ENCODE results near the gene OSBP2.

OSBP2 gene

DNA sequence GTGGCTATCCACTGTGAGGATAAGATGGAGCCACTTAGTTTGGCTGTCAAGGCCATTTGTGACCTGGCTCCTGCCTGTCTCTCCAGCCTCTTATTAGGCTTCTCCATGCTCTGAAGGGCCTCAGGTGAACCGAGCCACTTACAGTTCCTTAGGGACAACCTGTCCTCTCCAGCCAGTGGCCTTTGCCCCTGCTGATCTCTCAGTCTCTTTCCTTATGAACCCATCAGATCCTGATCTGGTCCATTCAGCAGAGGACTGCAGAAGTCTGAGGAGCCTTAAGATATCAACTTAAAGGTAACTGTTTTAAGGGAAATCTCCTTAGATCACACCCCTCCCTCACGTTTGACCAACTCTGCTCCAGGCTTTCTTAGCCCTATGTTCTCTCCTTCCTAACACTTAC is 29.4 kb upstream of the OSBP2 start:
- Histone ChIP-seq H4K8ac (ENCODE audit: low read depth, low read length) (no peak overlapping the region), H3K4ac (ENCODE audit: low read length) (no peak overlapping the region)
- WGBS, 2 donors (ENCODE audit: extremely low coverage in 2 of 2, insufficient read length in 2 of 2, insufficient replicate concordance in 1 of 2) = no CpG with 5 or more reads among the region's 2 CpGs

DNA sequence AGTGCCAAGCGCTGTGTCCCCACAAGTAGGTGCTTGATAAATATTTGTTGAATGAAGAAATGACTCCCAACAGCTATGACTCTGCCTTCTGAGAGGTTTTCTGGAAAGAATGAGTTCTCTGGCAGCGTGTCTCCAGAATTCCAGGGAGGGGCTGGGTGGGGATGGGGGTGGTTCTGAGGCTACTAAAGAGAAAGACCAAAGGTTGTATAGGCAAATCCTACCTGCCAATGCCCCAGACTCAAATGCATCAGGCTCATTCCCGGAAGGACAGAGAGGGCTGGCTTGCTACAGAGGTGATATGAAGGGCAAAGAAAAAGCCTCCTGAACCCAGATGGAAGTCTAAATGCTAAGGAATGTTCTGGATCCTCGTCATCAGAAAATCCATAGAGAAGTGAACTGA is 28.9 kb upstream of the OSBP2 start:
- Histone ChIP-seq H4K91ac (ENCODE audit: low read depth, low read length, poor library complexity) (no peak overlapping the region), H3K27ac (replicated peaks; ENCODE audit: low read length) (no peak overlapping the region), H3K4me3 (ENCODE audit: low read length in 2 of 2) (no peak overlapping the region), H2AFZ (ENCODE audit: low read length) (no peak overlapping the region), H3K9me3 (replicated peaks in 1 of 2; ENCODE audit: control insufficient read depth in 2 of 2, insufficient read depth in 1 of 2, low read depth in 1 of 2, low read length in 2 of 2) (no peaks in the 10 kb centered on the region), H3K18ac (ENCODE audit: low read length) (no peak overlapping the region), H3K27me3 (ENCODE audit: control insufficient read depth in 3 of 3, insufficient read depth in 3 of 3, low read depth in 1 of 3, low read length in 3 of 3) (peaks cover 0 to 32% (median 8%) of the 10 kb centered on the region in 3 experiments), H2AK5ac (ENCODE audit: low read depth, low read length) (no peak overlapping the region), H3K79me1 (ENCODE audit: low read depth, low read length) (no peaks in the 10 kb centered on the region), H4K8ac (ENCODE audit: low read depth, low read length) (no peak overlapping the region), H3K9ac (ENCODE audit: low read depth, low read length, poor library complexity) (no peak overlapping the region), H3K36me3 (replicated peaks in 1 of 2; ENCODE audit: control insufficient read depth in 2 of 2, insufficient read depth in 2 of 2, low read length in 2 of 2) (no peaks in the 10 kb centered on the region), H3K4me2 (ENCODE audit: insufficient read depth, low read length, poor library complexity, severe bottlenecking) (no peak overlapping the region), H3K23ac (ENCODE audit: low read depth, low read length, poor library complexity) (no peak overlapping the region), H2BK120ac (ENCODE audit: low read depth, low read length) (no peak overlapping the region), H3K4ac (ENCODE audit: low read length) (no peak overlapping the region), H3K14ac (ENCODE audit: low read length) (no peak overlapping the region), H2BK12ac (ENCODE audit: low read length) (no peak overlapping the region), H2BK5ac (ENCODE audit: low read length) (no peak overlapping the region), H3K4me1 (ENCODE audit: control insufficient read depth in 2 of 2, insufficient read depth in 1 of 2, low read depth in 1 of 2, low read length in 2 of 2) (peaks cover 6 to 13% of the 10 kb centered on the region in 2 donors), H2BK15ac (ENCODE audit: low read length) (no peak overlapping the region)
- WGBS, 2 donors (ENCODE audit: extremely low coverage in 2 of 2, insufficient read length in 2 of 2, insufficient replicate concordance in 1 of 2) = no CpG with 5 or more reads among the region's 4 CpGs
- DNase-seq (ENCODE audit: low spot score) = no peak

More for the DNA sequence above, 29.4 kb upstream of the OSBP2 start:
- Histone ChIP-seq H3K23ac (ENCODE audit: low read depth, low read length, poor library complexity) (no peak overlapping the region), H3K4me1 (ENCODE audit: control insufficient read depth in 2 of 2, insufficient read depth in 1 of 2, low read depth in 1 of 2, low read length in 2 of 2) (peaks cover 6 to 13% of the 10 kb centered on the region in 2 donors), H3K79me1 (ENCODE audit: low read depth, low read length) (no peaks in the 10 kb centered on the region), H3K4me2 (ENCODE audit: insufficient read depth, low read length, poor library complexity, severe bottlenecking) (no peak overlapping the region), H3K4me3 (ENCODE audit: low read length in 2 of 2) (no peak overlapping the region), H2BK5ac (ENCODE audit: low read length) (no peak overlapping the region), H3K9ac (ENCODE audit: low read depth, low read length, poor library complexity) (no peak overlapping the region), H3K27ac (replicated peaks; ENCODE audit: low read length) (no peak overlapping the region), H3K14ac (ENCODE audit: low read length) (no peak overlapping the region), H2BK120ac (ENCODE audit: low read depth, low read length) (no peak overlapping the region), H2AK5ac (ENCODE audit: low read depth, low read length) (no peak overlapping the region), H4K91ac (ENCODE audit: low read depth, low read length, poor library complexity) (no peak overlapping the region), H2AFZ (ENCODE audit: low read length) (no peak overlapping the region), H2BK15ac (ENCODE audit: low read length) (no peak overlapping the region), H3K36me3 (replicated peaks in 1 of 2; ENCODE audit: control insufficient read depth in 2 of 2, insufficient read depth in 2 of 2, low read length in 2 of 2) (no peaks in the 10 kb centered on the region), H3K9me3 (replicated peaks in 1 of 2; ENCODE audit: control insufficient read depth in 2 of 2, insufficient read depth in 1 of 2, low read depth in 1 of 2, low read length in 2 of 2) (no peaks in the 10 kb centered on the region), H2BK12ac (ENCODE audit: low read length) (no peak overlapping the region), H3K27me3 (ENCODE audit: control insufficient read depth in 3 of 3, insufficient read depth in 3 of 3, low read depth in 1 of 3, low read length in 3 of 3) (peaks cover 0 to 30% (median 8%) of the 10 kb centered on the region in 3 experiments), H3K18ac (ENCODE audit: low read length) (no peak overlapping the region)
- no peak for DNase-seq (ENCODE audit: low spot score)

DNA sequence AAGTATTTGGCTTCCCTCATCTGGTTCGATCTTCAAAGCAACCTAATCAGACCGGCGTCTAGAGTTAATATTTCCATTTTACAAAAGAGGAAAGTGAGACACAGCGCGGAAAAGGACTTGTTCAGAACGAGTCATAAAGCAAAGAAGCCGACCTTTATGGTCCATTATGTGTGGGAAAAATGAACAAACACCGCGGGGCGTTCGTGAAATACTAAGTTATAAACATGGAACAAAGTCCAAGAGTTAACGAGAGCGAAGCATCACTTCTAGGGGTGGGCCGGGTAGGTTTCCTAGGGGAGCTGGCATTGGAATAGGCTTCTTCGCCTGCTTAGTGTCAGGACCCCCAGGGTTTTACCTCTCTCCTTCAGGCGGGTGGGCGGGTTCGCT is 27.6 kb upstream of the OSBP2 start:
- H3K79me1 ChIP-seq (ENCODE audit: low read depth, low read length) = no peaks in the 10 kb centered on the region
- no peak overlapping the region for H3K4ac ChIP-seq (ENCODE audit: low read length)
- H3K14ac ChIP-seq (ENCODE audit: low read length) = no peak overlapping the region
- no peak overlapping the region for H2BK120ac ChIP-seq (ENCODE audit: low read depth, low read length)
- no peak overlapping the region for H3K23ac ChIP-seq (ENCODE audit: low read depth, low read length, poor library complexity)
- no peak overlapping the region for H2BK5ac ChIP-seq (ENCODE audit: low read length)
- no peak overlapping the region for H3K9ac ChIP-seq (ENCODE audit: low read depth, low read length, poor library complexity)
- H3K4me3 ChIP-seq (ENCODE audit: low read length in 2 of 2) = peak overlapping the region; percentile 77
- peak overlapping the region; percentile 92 for H3K4me2 ChIP-seq (ENCODE audit: insufficient read depth, low read length, poor library complexity, severe bottlenecking)
- H3K4me1 ChIP-seq (ENCODE audit: control insufficient read depth in 2 of 2, insufficient read depth in 1 of 2, low read depth in 1 of 2, low read length in 2 of 2) = peaks cover 6 to 13% of the 10 kb centered on the region in 2 donors
- no peak overlapping the region for H2BK12ac ChIP-seq (ENCODE audit: low read length)
- no CpG with 5 or more reads among the region's 18 CpGs for WGBS, 2 donors (ENCODE audit: extremely low coverage in 2 of 2, insufficient read length in 2 of 2, insufficient replicate concordance in 1 of 2)
- H3K18ac ChIP-seq (ENCODE audit: low read length) = peak overlapping the region; percentile 50
- H2AFZ ChIP-seq (ENCODE audit: low read length) = peak overlapping the region; percentile 100
- no peak overlapping the region for H4K91ac ChIP-seq (ENCODE audit: low read depth, low read length, poor library complexity)
- no peak overlapping the region for H2AK5ac ChIP-seq (ENCODE audit: low read depth, low read length)
- H4K8ac ChIP-seq (ENCODE audit: low read depth, low read length) = no peak overlapping the region
- peak overlapping the region; percentile 67 for H3K27ac ChIP-seq (replicated peaks; ENCODE audit: low read length)
- peak overlapping the region; percentile 20 for H2BK15ac ChIP-seq (ENCODE audit: low read length)
- H3K9me3 ChIP-seq (replicated peaks in 1 of 2; ENCODE audit: control insufficient read depth in 2 of 2, insufficient read depth in 1 of 2, low read depth in 1 of 2, low read length in 2 of 2) = no peaks in the 10 kb centered on the region
- peaks cover 0 to 36% (median 8%) of the 10 kb centered on the region in 3 experiments for H3K27me3 ChIP-seq (ENCODE audit: control insufficient read depth in 3 of 3, insufficient read depth in 3 of 3, low read depth in 1 of 3, low read length in 3 of 3)
- H3K36me3 ChIP-seq (replicated peaks in 1 of 2; ENCODE audit: control insufficient read depth in 2 of 2, insufficient read depth in 2 of 2, low read length in 2 of 2) = no peaks in the 10 kb centered on the region
- DNase-seq (ENCODE audit: low spot score) = no peak

DNA sequence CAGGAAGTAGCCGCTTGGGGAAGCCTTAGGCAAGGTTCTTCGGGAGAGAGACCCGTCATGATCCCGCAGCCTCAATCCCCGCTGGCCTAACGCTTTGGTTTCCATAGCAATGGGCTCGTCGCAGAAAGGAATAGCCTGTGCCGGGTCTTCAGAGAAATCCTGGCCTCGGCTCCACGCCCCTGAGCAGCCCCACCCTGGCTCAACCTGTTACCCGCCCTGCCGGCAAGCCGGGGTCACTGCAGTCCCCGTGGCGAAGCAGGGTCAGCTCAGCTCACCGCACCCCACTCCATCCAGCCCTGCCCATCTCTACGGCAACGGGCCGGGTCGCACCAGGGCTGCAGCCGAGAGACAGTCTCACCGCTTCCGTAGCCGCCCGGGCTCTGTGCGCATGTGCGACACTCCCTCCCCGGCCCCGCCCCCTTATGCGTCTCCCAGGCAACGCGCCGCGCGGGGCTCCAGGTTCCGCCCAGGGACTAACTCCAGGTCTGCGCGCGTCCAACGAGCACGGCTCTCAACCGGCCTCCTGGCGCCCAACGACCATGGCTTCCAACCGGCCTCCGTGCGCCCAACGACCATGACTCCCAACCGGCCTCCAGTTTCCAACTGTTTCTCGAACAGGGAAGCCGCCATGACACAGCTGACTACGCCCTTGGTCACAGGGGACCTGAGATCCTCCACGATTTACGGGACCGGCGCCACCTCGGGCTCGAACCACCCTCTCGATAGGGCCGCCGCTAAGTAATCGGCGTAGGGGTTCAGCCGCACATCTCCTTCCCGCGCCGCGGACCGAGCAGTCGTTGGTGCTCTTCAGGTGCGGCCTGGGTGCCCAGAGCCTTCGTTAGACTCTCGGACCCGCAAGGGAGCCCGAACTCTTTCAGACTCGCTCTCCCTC is 26.9 kb upstream of the OSBP2 start, which contains the start of gene DUSP18:
DUSP18 (minus strand) TSS at position 382 of the 892 bp plus-strand sequence. CDS start 3,872 bp downstream, outside the sequence.
- Histone ChIP-seq H3K27ac (replicated peaks; ENCODE audit: low read length) (peak within 1 kb of the TSS; percentile 67), H3K9me3 (replicated peaks in 1 of 2; ENCODE audit: control insufficient read depth in 2 of 2, insufficient read depth in 1 of 2, low read depth in 1 of 2, low read length in 2 of 2) (no peaks in the 10 kb centered on the region), H4K91ac (ENCODE audit: low read depth, low read length, poor library complexity) (no peak within 1 kb of the TSS), H3K4me1 (ENCODE audit: control insufficient read depth in 2 of 2, insufficient read depth in 1 of 2, low read depth in 1 of 2, low read length in 2 of 2) (peaks cover 6 to 13% of the 10 kb centered on the region in 2 donors), H2BK5ac (ENCODE audit: low read length) (no peak within 1 kb of the TSS), H2AK5ac (ENCODE audit: low read depth, low read length) (peak within 1 kb of the TSS; percentile 71), H3K18ac (ENCODE audit: low read length) (peak within 1 kb of the TSS; percentile 98), H2AFZ (ENCODE audit: low read length) (peak within 1 kb of the TSS; percentile 100), H2BK15ac (ENCODE audit: low read length) (peak within 1 kb of the TSS; percentile 55), H3K4me2 (ENCODE audit: insufficient read depth, low read length, poor library complexity, severe bottlenecking) (peak within 1 kb of the TSS; percentile 92), H3K4me3 (ENCODE audit: low read length in 2 of 2) (peak within 1 kb of the TSS; percentile 77 to 91), H3K9ac (ENCODE audit: low read depth, low read length, poor library complexity) (peak within 1 kb of the TSS; percentile 86), H3K4ac (ENCODE audit: low read length) (no peak within 1 kb of the TSS), H4K8ac (ENCODE audit: low read depth, low read length) (peak within 1 kb of the TSS; percentile 93), H3K14ac (ENCODE audit: low read length) (peak within 1 kb of the TSS; percentile 98), H3K36me3 (replicated peaks in 1 of 2; ENCODE audit: control insufficient read depth in 2 of 2, insufficient read depth in 2 of 2, low read length in 2 of 2) (no peaks in the 10 kb centered on the region), H3K27me3 (ENCODE audit: control insufficient read depth in 3 of 3, insufficient read depth in 3 of 3, low read depth in 1 of 3, low read length in 3 of 3) (peaks cover 0 to 38% (median 8%) of the 10 kb centered on the region in 3 experiments), H3K23ac (ENCODE audit: low read depth, low read length, poor library complexity) (peak within 1 kb of the TSS; percentile 67), H2BK120ac (ENCODE audit: low read depth, low read length) (no peak within 1 kb of the TSS), H3K79me1 (ENCODE audit: low read depth, low read length) (no peaks in the 10 kb centered on the region), H2BK12ac (ENCODE audit: low read length) (peak within 1 kb of the TSS; percentile 63)
- DNase-seq (ENCODE audit: low spot score) = peak; percentile 97
- WGBS, 2 donors (ENCODE audit: extremely low coverage in 2 of 2, insufficient read length in 2 of 2, insufficient replicate concordance in 1 of 2) = no CpG with 5 or more reads among the region's 77 CpGs

All from neuronal stem cell (in vitro differentiated cells).